Neural cell (in vitro differentiated cells): ENCODE results near the gene PFN3.

Experiments
- CTCF ChIP-seq: fragments of 450-650 bp; IDR thresholded peaks from 2 replicates; pipeline ENCODE4 v1.5.1; 2014; ENCODE audit warnings: antibody characterized with exemption, mild to moderate bottlenecking, moderate library complexity; ENCODE audit not compliant: poor library complexity, severe bottlenecking
- EZH2 ChIP-seq: fragments of 200-600, 300-800 bp; shearing (Covaris generic), sonication (generic); IDR thresholded peaks from 2 replicates; pipeline ENCODE4 v1.6.1; 2014; ENCODE audit warnings: antibody characterized with exemption, low read length, borderline replicate concordance, mild to moderate bottlenecking; ENCODE audit not compliant: insufficient read depth, poor library complexity, severe bottlenecking
- MXI1 ChIP-seq: fragments of 450-650 bp; conservative IDR thresholded peaks from 2 replicates; pipeline ENCODE4 v1.6.1; 2014; ENCODE audit warnings: antibody characterized with exemption, mild to moderate bottlenecking; ENCODE audit not compliant: poor library complexity, severe bottlenecking
- POLR2AphosphoS5 ChIP-seq: IDR thresholded peaks from 2 replicates; pipeline ENCODE4 v1.6.1; 2012

GRCh38 chr5:177440990-177441780, 40.7 kb upstream of the PFN3 start:
- TF ChIP-seq CTCF (no peak), EZH2 (no peak), MXI1 (no peak), POLR2AphosphoS5 (no peak)
